Esophagus squamous epithelium (tissue), 4 donors: ENCODE measurements around the gene SRRM4.

Experiments
- POLR2A ChIP-seq, 4 donors: fragments of 450-650 bp; IDR thresholded peaks; one replicate each; pipeline ENCODE4 v1.6.1; 2017; ENCODE audit warnings: antibody characterized with exemption in 4 of 4, mild to moderate bottlenecking in 4 of 4, moderate library complexity in 3 of 4
- TF ChIP-seq, protein P1 (sequence below), 6 experiments: fragments of 450-650 bp in 4 of 6; fragments of 200-600 bp in 2 of 6; sonication (generic) in 2 of 6; IDR thresholded peaks; one replicate each; pipeline ENCODE4 v1.5.1; 2016 to 2019; ENCODE audit warnings: antibody characterized with exemption in 6 of 6, mild to moderate bottlenecking in 4 of 6, moderate library complexity in 4 of 6

- TF ChIP-seq, protein P1, sequence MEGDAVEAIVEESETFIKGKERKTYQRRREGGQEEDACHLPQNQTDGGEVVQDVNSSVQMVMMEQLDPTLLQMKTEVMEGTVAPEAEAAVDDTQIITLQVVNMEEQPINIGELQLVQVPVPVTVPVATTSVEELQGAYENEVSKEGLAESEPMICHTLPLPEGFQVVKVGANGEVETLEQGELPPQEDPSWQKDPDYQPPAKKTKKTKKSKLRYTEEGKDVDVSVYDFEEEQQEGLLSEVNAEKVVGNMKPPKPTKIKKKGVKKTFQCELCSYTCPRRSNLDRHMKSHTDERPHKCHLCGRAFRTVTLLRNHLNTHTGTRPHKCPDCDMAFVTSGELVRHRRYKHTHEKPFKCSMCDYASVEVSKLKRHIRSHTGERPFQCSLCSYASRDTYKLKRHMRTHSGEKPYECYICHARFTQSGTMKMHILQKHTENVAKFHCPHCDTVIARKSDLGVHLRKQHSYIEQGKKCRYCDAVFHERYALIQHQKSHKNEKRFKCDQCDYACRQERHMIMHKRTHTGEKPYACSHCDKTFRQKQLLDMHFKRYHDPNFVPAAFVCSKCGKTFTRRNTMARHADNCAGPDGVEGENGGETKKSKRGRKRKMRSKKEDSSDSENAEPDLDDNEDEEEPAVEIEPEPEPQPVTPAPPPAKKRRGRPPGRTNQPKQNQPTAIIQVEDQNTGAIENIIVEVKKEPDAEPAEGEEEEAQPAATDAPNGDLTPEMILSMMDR (IDR thresholded peaks at IDR 0.05), result no peak
- no peak for TF ChIP-seq POLR2A (IDR thresholded peaks at IDR 0.05)
Observed at GRCh38 chr12:119136811-119137410, 155.6 kb downstream of the SRRM4 start.
